K562 (cell line): ENCODE results near the gene DRAXIN. TPM values are rescaled to one million over a fixed set of nuclear protein-coding genes. Genes with fewer than 3 reads are reported as not detected.
A peak's percentile ranks its signal among the peaks of the same experiment; 100 is the strongest.

Experiments used
- ATAC-seq: fragments of 200-7000 bp; cut with Tn5 transposase; 3 replicates; pipeline ENCODE4 v1.9.1; 2020; ENCODE audit warnings: moderate library complexity
- BruUV-seq: library from RNA; stranded (reverse); fragments of 400-500 nt; replicated peaks from 2 replicates; lab custom pipeline; 2021; lab: Mats Ljungman, UMichigan
- CTCF ChIA-PET: fragments of 300-600 bp; formaldehyde crosslinking; extraction: SDS; loops from one replicate; lab custom pipeline; 2021; ENCODE audit warnings: low intra/inter-chr PET ratio; lab: Yijun Ruan, JAX
- POLR2A ChIA-PET: fragments of 300-600, 350-650 bp; sonication (Branson Sonifier 250); formaldehyde crosslinking; extraction: SDS; loops from one replicate; lab custom pipeline; 2021; ENCODE audit warnings: antibody characterized with exemption, inconsistent platforms; lab: Yijun Ruan, JAX
- DNase-seq, 4 experiments: peaks; one replicate each; pipeline versions ENCODE4 v3.0.0 to v3.0.0-alpha.2; 2011 to 2018; ENCODE audit warnings: low spot score in 3 of 4, mixed read lengths in 3 of 4; ENCODE audit errors: extremely low read depth in 1 of 4
- FAIRE-seq: peaks from 2 replicates; lab custom pipeline; 2011; peaks lifted over from hg19 to GRCh38; lab: Jason Lieb, UNC
- H2AFZ ChIP-seq: 2 replicates; pipeline ENCODE4 v1.6.0; 2011; ENCODE audit warnings: low read depth, low read length, control low read depth, inconsistent platforms
- H3K27ac ChIP-seq: fragments of 200-600 bp; 3 replicates; pipeline ENCODE4 v1.8.0; 2011; ENCODE audit warnings: low read depth, mild to moderate bottlenecking, control low read depth, inconsistent platforms, low read length, moderate library complexity, mixed read lengths; ENCODE audit errors: extremely low read depth
- H3K27me3 ChIP-seq, 2 experiments: fragments of 300-600 bp in 1 of 2; 2 replicates in 1 of 2; 3 replicates in 1 of 2; pipeline versions ENCODE4 v1.6.0 to v1.8.0; 2011; ENCODE audit warnings: inconsistent platforms in 2 of 2, low read length in 2 of 2, mild to moderate bottlenecking in 1 of 2, mixed read lengths in 1 of 2, moderate library complexity in 1 of 2; ENCODE audit not compliant: control insufficient read depth in 2 of 2, insufficient read depth in 2 of 2
- H3K36me3 ChIP-seq: fragments of 300-600 bp; 3 replicates; pipeline ENCODE4 v1.8.0; 2011; ENCODE audit warnings: mild to moderate bottlenecking, low read length, inconsistent platforms; ENCODE audit not compliant: control insufficient read depth, insufficient read depth
- H3K4me1 ChIP-seq, 2 experiments: fragments of 200-600 bp in 1 of 2; replicated peaks in 1 of 2; 2 replicates in 1 of 2; 3 replicates in 1 of 2; pipeline versions ENCODE4 v1.5.1 to v1.8.0; 2011; ENCODE audit warnings: inconsistent platforms in 2 of 2, low read length in 2 of 2, mild to moderate bottlenecking in 1 of 2, mixed read lengths in 1 of 2, moderate library complexity in 1 of 2; ENCODE audit not compliant: control insufficient read depth in 2 of 2, insufficient read depth in 2 of 2
- H3K4me2 ChIP-seq: 2 replicates; pipeline ENCODE4 v1.6.1; 2011; ENCODE audit warnings: low read length, control low read depth, inconsistent platforms, mixed read lengths; ENCODE audit not compliant: insufficient read depth
- H3K4me3 ChIP-seq: fragments of 200-600 bp; sonication (generic), shearing (Covaris generic); 2 replicates; pipeline ENCODE4 v1.5.1; 2016; ENCODE audit warnings: control low read depth, inconsistent platforms
- H3K79me2 ChIP-seq: fragments of 200-600 bp; 3 replicates; pipeline ENCODE4 v1.8.0; 2011; ENCODE audit warnings: low read length, inconsistent platforms; ENCODE audit not compliant: control insufficient read depth, insufficient read depth
- H3K9ac ChIP-seq, 2 experiments: 2 replicates each; pipeline versions ENCODE4 v1.6.0 to v1.6.1; 2011; ENCODE audit warnings: low read depth in 2 of 2, low read length in 2 of 2, control low read depth in 1 of 2, inconsistent platforms in 1 of 2, mild to moderate bottlenecking in 1 of 2, mixed read lengths in 1 of 2; ENCODE audit not compliant: insufficient read depth in 1 of 2
- H3K9me1 ChIP-seq: one replicate; pipeline ENCODE4 v1.6.0; 2011; ENCODE audit warnings: inconsistent platforms, mild to moderate bottlenecking, low read length, moderate library complexity; ENCODE audit not compliant: control insufficient read depth, insufficient read depth
- H3K9me3 ChIP-seq: replicated peaks from 2 replicates; pipeline ENCODE4 v1.5.1; 2011; ENCODE audit warnings: low read depth, low read length, inconsistent platforms; ENCODE audit not compliant: control insufficient read depth, insufficient read depth
- H4K20me1 ChIP-seq: replicated peaks from 2 replicates; pipeline ENCODE4 v1.6.1; 2011; ENCODE audit warnings: low read length, inconsistent platforms, mixed read lengths; ENCODE audit not compliant: control insufficient read depth, insufficient read depth
- ATF3 ChIP-seq, 2 experiments: fragments of 450-650 bp in 1 of 2; sonication (generic) in 1 of 2; formaldehyde crosslinking in 1 of 2; IDR thresholded peaks in 1 of 2; conservative IDR thresholded peaks in 1 of 2; 2 replicates each; pipeline versions ENCODE4 v1.6.1 to v1.8.1; 2016 to 2023; ENCODE audit warnings: mild to moderate bottlenecking in 2 of 2, moderate library complexity in 2 of 2, inconsistent platforms in 1 of 2, missing genetic modification reagents in 1 of 2
- BRD9 ChIP-seq: fragments of 450-650 bp; IDR thresholded peaks from 2 replicates; pipeline ENCODE4 v1.6.1; 2018; ENCODE audit warnings: low read depth; ENCODE audit not compliant: partially characterized antibody
- FOS ChIP-seq: IDR thresholded peaks from 3 replicates; pipeline ENCODE4 v1.6.1; 2011; ENCODE audit not compliant: insufficient read length; ENCODE audit errors: extremely low read depth
- FUS ChIP-seq: fragments of 200-400 bp; formaldehyde crosslinking; optimal IDR thresholded peaks from 2 replicates; pipeline ENCODE3; 2017; ENCODE audit warnings: low read depth, low read length
- HNRNPK ChIP-seq: fragments of 200-400 bp; formaldehyde crosslinking; IDR thresholded peaks from one replicate; pipeline ENCODE4 v1.6.1; 2018; ENCODE audit warnings: mild to moderate bottlenecking, low read depth, low read length; ENCODE audit not compliant: poor library complexity, severe bottlenecking
- KDM1A ChIP-seq, 2 experiments: fragments of 450-650 bp; IDR thresholded peaks; 2 replicates each; pipeline ENCODE4 v1.6.1; 2016; ENCODE audit warnings: mild to moderate bottlenecking in 2 of 2
- MAX ChIP-seq: sonication (generic); formaldehyde crosslinking; IDR thresholded peaks from 2 replicates; pipeline ENCODE4 v1.9.0; 2022; ENCODE audit warnings: mild to moderate bottlenecking, missing genetic modification reagents
- NFYB ChIP-seq: IDR thresholded peaks from 2 replicates; pipeline ENCODE4 v1.6.1; 2011; ENCODE audit warnings: mild to moderate bottlenecking, moderate library complexity; ENCODE audit not compliant: insufficient read length; ENCODE audit errors: extremely low read depth
- RBM14 ChIP-seq: fragments of 200-400 bp; formaldehyde crosslinking; IDR thresholded peaks from 2 replicates; pipeline ENCODE4 v1.6.1; 2018; ENCODE audit warnings: low read depth, mild to moderate bottlenecking, low read length, moderate library complexity, borderline replicate concordance; ENCODE audit not compliant: insufficient read depth
- RFX7 ChIP-seq: fragments of 250-450 bp; sonication (Bioruptor Pico); IDR thresholded peaks from 2 replicates; pipeline ENCODE4 v1.5.1; 2021; ENCODE audit warnings: mild to moderate bottlenecking
- TAL1 ChIP-seq: fragments of 450-650 bp; IDR thresholded peaks from 2 replicates; pipeline ENCODE4 v1.6.1; 2016; ENCODE audit warnings: mild to moderate bottlenecking
- TEAD1 ChIP-seq, 2 experiments: fragments of 450-650 bp in 1 of 2; sonication (generic) in 1 of 2; formaldehyde crosslinking; IDR thresholded peaks; 2 replicates each; pipeline versions ENCODE4 v1.4.0 to v1.8.0; 2020 to 2022; ENCODE audit warnings: mild to moderate bottlenecking in 2 of 2, missing genetic modification reagents in 1 of 2
- ZBTB33 ChIP-seq: sonication (generic); formaldehyde crosslinking; IDR thresholded peaks from 2 replicates; pipeline ENCODE4 v1.8.1; 2023; ENCODE audit warnings: mild to moderate bottlenecking, missing genetic modification reagents
- ZNF766 ChIP-seq: fragments of 200-800 bp; sonication (Bioruptor generic); conservative IDR thresholded peaks from 2 replicates; pipeline ENCODE4 v1.6.1; 2016; ENCODE audit warnings: missing genetic modification characterization, missing compliant biosample characterization
- WGBS: fragments of 100-300 bp; shearing (Covaris generic); methylation state at CpG from one replicate; pipeline ENCODE4 v1.1.6; 2016; ENCODE audit warnings: low coverage, mixed read lengths; ENCODE audit not compliant: insufficient coverage; ENCODE audit errors: missing lambda C conversion rate; 5-methylcytosine and 5-hydroxymethylcytosine counted together
- in situ Hi-C: fragments of 300-500 bp; cut with MboI; formaldehyde crosslinking; loops from 4 replicates; pipeline ENCODE4 v1.15.0; 2018; ENCODE audit warnings: inconsistent platforms, mixed read lengths
- intact Hi-C: fragments of 100-400 bp; cut with micrococcal nuclease; formaldehyde crosslinking; loops from 2 replicates; pipeline ENCODE4 v1.14.2; 2022
- polyA plus RNA-seq, 8 experiments: library from polyadenylated mRNA; depleted of rRNA in 4 of 8; stranded (reverse) in 5 of 8; unstranded in 3 of 8; fragments of >200 nt; fragmentation: Nextera tagmentation in 2 of 8; fragmentation: Illumina TruSeq in 1 of 8; extraction: Ambion mirVana in 2 of 8; extraction: Trizol in 1 of 8; gene quantifications; 2 replicates each; pipeline versions ENCODE4 v1.2.1 to v1.2.3, GENCODE V29; 2011 to 2014; ENCODE audit warnings: inconsistent platforms in 1 of 8, missing spikeins in 1 of 8
- total RNA-seq, 7 experiments: library from RNA; depleted of rRNA in 6 of 7; stranded (reverse); fragments of >200 nt in 6 of 7; fragmentation: Illumina TruSeq in 2 of 7; extraction: Trizol in 2 of 7; gene quantifications; 2 replicates each; pipeline versions ENCODE4 v1.2.1 to v1.2.3, GENCODE V29; 2011 to 2021; ENCODE audit warnings: low replicate concordance in 1 of 7

DRAXIN gene
- total and polyA plus RNA-seq, 9 of the 15 experiments (the other 6 are each of a cell fraction or from before 2014, with no cell fraction given), result 0.01 to 0.04 (median 0.01) TPM; not detected in 6

- no peak for TF ChIP-seq RBM14
- no peak for TF ChIP-seq HNRNPK
- TF ChIP-seq ATF3 (IDR thresholded peaks at IDR 0.05), result no peak
- no peak for TF ChIP-seq ATF3 (CRISPR knock-in tag; conservative IDR thresholded peaks at IDR 0.05)
- no peak for TF ChIP-seq ZNF766 (CRISPR knock-in tag)
- no peak for TF ChIP-seq RFX7 (CRISPR knock-in tag)
Measured at GRCh38 chr1:11697893-11698210, 6.3 kb downstream of the DRAXIN start (continued).

- Histone ChIP-seq H3K4me1 (peaks cover 25 to 57% of the 10 kb centered on the region in 2 experiments; a peak in 4 of 5 replicates), H3K9me1 (no peaks in the 10 kb centered on the region), H3K79me2 (no peaks in the 10 kb centered on the region), H3K4me3 (no peak overlapping the region), H4K20me1 (no peaks in the 10 kb centered on the region), H3K9ac (peak overlapping the region in 1 of 2 experiments; percentile 54; a peak in 2 of 4 replicates), H3K27me3 (peaks cover 2 to 16% of the 10 kb centered on the region in 2 experiments; a peak in 3 of 5 replicates), H3K27ac (no peak overlapping the region), H3K36me3 (no peaks in the 10 kb centered on the region), H2AFZ (peak overlapping the region; percentile 53), H3K9me3 (no peaks in the 10 kb centered on the region), H3K4me2 (peak overlapping the region; percentile 59)
- in situ Hi-C loops (no loop called here), intact Hi-C loops (no loop called here)
- CTCF ChIA-PET, result no interaction called here
- FAIRE-seq (no peak), DNase-seq (peak in 2 of 4 experiments; percentile 43 to 44), ATAC-seq (no peak; the same call in 1 of the 3 replicates)
- WGBS, result 20% methylated on average over 34 of the region's 34 CpGs
- POLR2A ChIA-PET, result interaction anchor here (0.7 to 1.4 kb wide), 4 partner anchors 8 to 208 kb away, joined by 3 to 6 read pairs (median 4); no protein-coding TSS in a partner anchor
- BruUV-seq, result no TSS peak
- TF ChIP-seq KDM1A (IDR thresholded peaks at IDR 0.05) (peak in 1 of 2 experiments; percentile 13; a peak in 1 of 4 replicates), NFYB (no peak), FOS (no peak), TAL1 (0 out of 2 replicates have a peak, but pooled peaks have one; percentile 6), ZBTB33 (peak; percentile 49; the same call in 1 of the 2 replicates), FUS (no peak), TEAD1 (CRISPR knock-in tag; IDR thresholded peaks at IDR 0.05) (no peak), BRD9 (no peak), MAX (peak; percentile 21; the same call in 1 of the 2 replicates)
Measured at GRCh38 chr1:11700601-11701467, 9.3 kb downstream of the DRAXIN start.
